K562 (cell line): ENCODE data around the gene HS6ST1. TPM values are rescaled to one million over a fixed set of nuclear protein-coding genes. Genes with fewer than 3 reads are reported as not detected.
A peak's percentile ranks its signal among the peaks of the same experiment; 100 is the strongest.

ENCODE experiments used
- ATF1 ChIP-seq, 2 experiments: fragments of 450-650 bp in 1 of 2; IDR thresholded peaks; 2 replicates each; pipeline ENCODE4 v1.6.1; 2016; ENCODE audit warnings: missing compliant biosample characterization in 1 of 2, missing genetic modification characterization in 1 of 2
- ATF6 ChIP-seq: sonication (generic); formaldehyde crosslinking; IDR thresholded peaks from 2 replicates; pipeline ENCODE4 v1.4.0; 2020; ENCODE audit warnings: mild to moderate bottlenecking, missing genetic modification reagents
- FOXP1 ChIP-seq: sonication (generic); formaldehyde crosslinking; IDR thresholded peaks from 2 replicates; pipeline ENCODE4 v1.8.0; 2022; ENCODE audit warnings: mild to moderate bottlenecking, missing genetic modification reagents
- L3MBTL2 ChIP-seq: fragments of 450-650 bp; IDR thresholded peaks from 2 replicates; pipeline ENCODE4 v1.6.1; 2016; ENCODE audit warnings: mild to moderate bottlenecking, moderate library complexity
- NR0B1 ChIP-seq: fragments of 450-650 bp; IDR thresholded peaks from one replicate; pipeline ENCODE4 v1.6.1; 2018; ENCODE audit warnings: mild to moderate bottlenecking, moderate library complexity; ENCODE audit not compliant: partially characterized antibody
- VEZF1 ChIP-seq: fragments of 200-800 bp; sonication (Bioruptor generic); IDR thresholded peaks from 2 replicates; pipeline ENCODE4 v1.6.1; 2017; ENCODE audit warnings: missing genetic modification characterization, missing compliant biosample characterization
- ZBTB8A ChIP-seq: fragments of 450-650 bp; IDR thresholded peaks from 2 replicates; pipeline ENCODE4 v1.6.1; 2018; ENCODE audit warnings: mild to moderate bottlenecking, moderate library complexity; ENCODE audit not compliant: partially characterized antibody
- ZC3H8 ChIP-seq: fragments of 450-650 bp; IDR thresholded peaks from 2 replicates; pipeline ENCODE4 v1.6.1; 2017
- ZNF778 ChIP-seq: fragments of 450-650 bp; formaldehyde crosslinking; IDR thresholded peaks from 2 replicates; pipeline ENCODE4 v1.4.0; 2020; ENCODE audit warnings: mild to moderate bottlenecking, moderate library complexity
- polyA plus RNA-seq, 8 experiments: library from polyadenylated mRNA; depleted of rRNA in 4 of 8; stranded (reverse) in 5 of 8; unstranded in 3 of 8; fragments of >200 nt; fragmentation: Nextera tagmentation in 2 of 8; fragmentation: Illumina TruSeq in 1 of 8; extraction: Ambion mirVana in 2 of 8; extraction: Trizol in 1 of 8; gene quantifications; 2 replicates each; pipeline versions ENCODE4 v1.2.1 to v1.2.3, GENCODE V29; 2011 to 2014; ENCODE audit warnings: inconsistent platforms in 1 of 8, missing spikeins in 1 of 8
- total RNA-seq, 7 experiments: library from RNA; depleted of rRNA in 6 of 7; stranded (reverse); fragments of >200 nt in 6 of 7; fragmentation: Illumina TruSeq in 2 of 7; extraction: Trizol in 2 of 7; gene quantifications; 2 replicates each; pipeline versions ENCODE4 v1.2.1 to v1.2.3, GENCODE V29; 2011 to 2021; ENCODE audit warnings: low replicate concordance in 1 of 7
- TF ChIP-seq, protein P1 (sequence below): fragments of 450-650 bp; IDR thresholded peaks from 2 replicates; pipeline ENCODE4 v1.6.1; 2018; ENCODE audit not compliant: partially characterized antibody

Gene HS6ST1
- total and polyA plus RNA-seq, 9 of the 15 experiments (the other 6 are each of a cell fraction or from before 2014, with no cell fraction given): 0.06 to 7.4 (median 3.8) TPM

GRCh38 chr2:128318776-128319464, at the start of gene HS6ST1 (continued):
- TF ChIP-seq NR0B1 (no peak), VEZF1 (CRISPR knock-in tag) (peak; percentile 58), L3MBTL2 (peak; percentile 25; the same call in 1 of the 2 replicates), ZC3H8 (no peak), ZNF778 (no peak), ATF6 (CRISPR knock-in tag) (no peak), ATF1 (CRISPR knock-in tag; IDR thresholded peaks at IDR 0.05) (no peak), ATF1 (tag; IDR thresholded peaks at IDR 0.05) (0 out of 2 replicates have a peak, but pooled peaks have one; percentile 11), ZBTB8A (no peak), FOXP1 (no peak)
- TF ChIP-seq, protein P1, sequence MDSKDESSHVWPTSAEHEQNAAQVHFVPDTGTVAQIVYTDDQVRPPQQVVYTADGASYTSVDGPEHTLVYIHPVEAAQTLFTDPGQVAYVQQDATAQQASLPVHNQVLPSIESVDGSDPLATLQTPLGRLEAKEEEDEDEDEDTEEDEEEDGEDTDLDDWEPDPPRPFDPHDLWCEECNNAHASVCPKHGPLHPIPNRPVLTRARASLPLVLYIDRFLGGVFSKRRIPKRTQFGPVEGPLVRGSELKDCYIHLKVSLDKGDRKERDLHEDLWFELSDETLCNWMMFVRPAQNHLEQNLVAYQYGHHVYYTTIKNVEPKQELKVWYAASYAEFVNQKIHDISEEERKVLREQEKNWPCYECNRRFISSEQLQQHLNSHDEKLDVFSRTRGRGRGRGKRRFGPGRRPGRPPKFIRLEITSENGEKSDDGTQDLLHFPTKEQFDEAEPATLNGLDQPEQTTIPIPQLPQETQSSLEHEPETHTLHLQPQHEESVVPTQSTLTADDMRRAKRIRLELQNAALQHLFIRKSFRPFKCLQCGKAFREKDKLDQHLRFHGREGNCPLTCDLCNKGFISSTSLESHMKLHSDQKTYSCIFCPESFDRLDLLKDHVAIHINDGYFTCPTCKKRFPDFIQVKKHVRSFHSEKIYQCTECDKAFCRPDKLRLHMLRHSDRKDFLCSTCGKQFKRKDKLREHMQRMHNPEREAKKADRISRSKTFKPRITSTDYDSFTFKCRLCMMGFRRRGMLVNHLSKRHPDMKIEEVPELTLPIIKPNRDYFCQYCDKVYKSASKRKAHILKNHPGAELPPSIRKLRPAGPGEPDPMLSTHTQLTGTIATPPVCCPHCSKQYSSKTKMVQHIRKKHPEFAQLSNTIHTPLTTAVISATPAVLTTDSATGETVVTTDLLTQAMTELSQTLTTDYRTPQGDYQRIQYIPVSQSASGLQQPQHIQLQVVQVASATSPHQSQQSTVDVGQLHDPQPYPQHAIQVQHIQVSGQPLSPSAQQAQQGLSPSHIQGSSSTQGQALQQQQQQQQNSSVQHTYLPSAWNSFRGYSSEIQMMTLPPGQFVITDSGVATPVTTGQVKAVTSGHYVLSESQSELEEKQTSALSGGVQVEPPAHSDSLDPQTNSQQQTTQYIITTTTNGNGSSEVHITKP: no peak
